Kidney (tissue), 14 donors: Measurements from ENCODE around the gene SERPINB8. TPM values are rescaled to one million over a fixed set of nuclear protein-coding genes. Genes with fewer than 3 reads are reported as not detected.

ENCODE experiments used
- DNase-seq, 5 donors: peaks; one replicate each; pipeline ENCODE4 v3.0.0-alpha.2; 2013 to 2020
- FAIRE-seq: peaks from 2 replicates; lab custom pipeline; 2012; peaks lifted over from hg19 to GRCh38; lab: Jason Lieb, UNC
- H3K27ac ChIP-seq, 2 donors: one replicate each; pipeline ENCODE4 v1.7.0; 2013; ENCODE audit warnings: low read depth in 2 of 2, low read length in 2 of 2, inconsistent platforms in 1 of 2
- H3K27me3 ChIP-seq: one replicate; pipeline ENCODE4 v1.7.1; 2013; ENCODE audit warnings: low read length, inconsistent platforms; ENCODE audit not compliant: control insufficient read depth, insufficient read depth
- H3K36me3 ChIP-seq, 3 donors: one replicate each; pipeline versions ENCODE4 v1.7.0 to v1.7.1; 2013; ENCODE audit warnings: low read length in 3 of 3, control low read depth in 1 of 3, inconsistent platforms in 1 of 3; ENCODE audit not compliant: insufficient read depth in 3 of 3, control insufficient read depth in 2 of 3
- H3K4me1 ChIP-seq, 3 donors: one replicate each; pipeline versions ENCODE4 v1.7.0 to v1.7.1; 2013; ENCODE audit warnings: low read length in 3 of 3, inconsistent platforms in 1 of 3, low read depth in 1 of 3; ENCODE audit not compliant: control insufficient read depth in 2 of 3, insufficient read depth in 2 of 3
- H3K4me3 ChIP-seq, 3 donors: one replicate each; pipeline versions ENCODE4 v1.7.0 to v1.8.1; 2013; ENCODE audit warnings: low read length in 3 of 3, control low read depth in 1 of 3, inconsistent platforms in 1 of 3
- H3K9ac ChIP-seq, 3 donors: one replicate each; pipeline versions ENCODE4 v1.7.0 to v1.7.1; 2013; ENCODE audit warnings: low read length in 3 of 3, control low read depth in 1 of 3, inconsistent platforms in 1 of 3
- H3K9me3 ChIP-seq, 3 donors: one replicate each; pipeline versions ENCODE4 v1.7.0 to v1.7.1; 2013; ENCODE audit warnings: low read length in 3 of 3, control low read depth in 1 of 3, inconsistent platforms in 1 of 3; ENCODE audit not compliant: control insufficient read depth in 2 of 3, insufficient read depth in 1 of 3
- intact Hi-C: fragments of 100-400 bp; cut with DNase I; formaldehyde crosslinking; loops from one replicate; pipeline ENCODE4 v1.11.1; 2022
- polyA plus RNA-seq: library from polyadenylated mRNA; stranded (reverse); fragments of 350-450 nt; fragmentation: Illumina TruSeq; extraction: RNeasy Lipid Tissue Mini Kit (QIAGEN cat#74804); gene quantifications from one replicate; pipeline ENCODE4 v1.2.3, GENCODE V29; 2014; ENCODE audit warnings: low read depth, low replicate concordance; ENCODE audit not compliant: insufficient read depth
- total RNA-seq: library from RNA; stranded (reverse); fragmentation: NEBNext Ultra II Directional; extraction: Animal tissue kit (Norgen Biotek cat#: 25700); gene quantifications from one replicate; pipeline ENCODE4 v1.2.1, GENCODE V29; 2021
- TF ChIP-seq, protein P1 (sequence below): IDR thresholded peaks from 3 replicates; pipeline ENCODE4 v1.5.1; 2012; ENCODE audit warnings: mild to moderate bottlenecking, moderate library complexity, borderline replicate concordance; ENCODE audit not compliant: insufficient read depth; ENCODE audit errors: extremely low read depth
- donor health status: control.
- donor health status: control.
- donor health status: control.
- donor health status: control.
- donor health status: control.
- donor health status: DM: yes; HTN: yes; CAD: no.
- donor health status: Normal renal cell carcinoma (clear cell type).

Gene SERPINB8
- total and polyA plus RNA-seq, 2 donors from 2014 or later, result 1.9 to 18.1 TPM

DNA sequence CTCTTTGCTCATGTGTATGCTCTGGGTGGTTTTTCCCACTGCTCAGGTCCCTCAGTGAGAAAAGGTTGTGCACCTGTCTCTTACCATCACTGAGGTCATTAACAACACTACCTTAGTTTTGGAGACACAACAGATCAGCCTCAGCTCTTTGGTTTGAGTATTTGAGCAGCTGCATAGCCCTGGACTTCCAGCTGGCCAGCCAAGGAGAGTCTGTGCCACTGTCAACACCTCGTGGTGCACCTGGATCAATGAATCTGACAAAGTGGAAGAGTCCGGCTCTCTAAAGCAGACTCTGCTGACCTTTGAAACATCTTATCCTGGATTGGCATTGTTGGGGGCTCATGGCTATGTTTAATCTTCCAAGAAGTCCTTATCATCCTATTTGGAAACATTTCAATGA is 30.0 kb downstream of the SERPINB8 start:
- Histone ChIP-seq H3K4me3 (no peak overlapping the region), H3K36me3 (no peaks in the 10 kb centered on the region), H3K4me1 (no peaks in the 10 kb centered on the region), H3K27me3 (no peaks in the 10 kb centered on the region), H3K9me3 (peaks cover 0 to 6% (median 0%) of the 10 kb centered on the region in 3 donors), H3K27ac (no peak overlapping the region), H3K9ac (no peak overlapping the region)
- DNase-seq (no peak), FAIRE-seq (no peak)
- TF ChIP-seq, protein P1, sequence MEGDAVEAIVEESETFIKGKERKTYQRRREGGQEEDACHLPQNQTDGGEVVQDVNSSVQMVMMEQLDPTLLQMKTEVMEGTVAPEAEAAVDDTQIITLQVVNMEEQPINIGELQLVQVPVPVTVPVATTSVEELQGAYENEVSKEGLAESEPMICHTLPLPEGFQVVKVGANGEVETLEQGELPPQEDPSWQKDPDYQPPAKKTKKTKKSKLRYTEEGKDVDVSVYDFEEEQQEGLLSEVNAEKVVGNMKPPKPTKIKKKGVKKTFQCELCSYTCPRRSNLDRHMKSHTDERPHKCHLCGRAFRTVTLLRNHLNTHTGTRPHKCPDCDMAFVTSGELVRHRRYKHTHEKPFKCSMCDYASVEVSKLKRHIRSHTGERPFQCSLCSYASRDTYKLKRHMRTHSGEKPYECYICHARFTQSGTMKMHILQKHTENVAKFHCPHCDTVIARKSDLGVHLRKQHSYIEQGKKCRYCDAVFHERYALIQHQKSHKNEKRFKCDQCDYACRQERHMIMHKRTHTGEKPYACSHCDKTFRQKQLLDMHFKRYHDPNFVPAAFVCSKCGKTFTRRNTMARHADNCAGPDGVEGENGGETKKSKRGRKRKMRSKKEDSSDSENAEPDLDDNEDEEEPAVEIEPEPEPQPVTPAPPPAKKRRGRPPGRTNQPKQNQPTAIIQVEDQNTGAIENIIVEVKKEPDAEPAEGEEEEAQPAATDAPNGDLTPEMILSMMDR, result no peak
- intact Hi-C loops, result no loop called here

DNA sequence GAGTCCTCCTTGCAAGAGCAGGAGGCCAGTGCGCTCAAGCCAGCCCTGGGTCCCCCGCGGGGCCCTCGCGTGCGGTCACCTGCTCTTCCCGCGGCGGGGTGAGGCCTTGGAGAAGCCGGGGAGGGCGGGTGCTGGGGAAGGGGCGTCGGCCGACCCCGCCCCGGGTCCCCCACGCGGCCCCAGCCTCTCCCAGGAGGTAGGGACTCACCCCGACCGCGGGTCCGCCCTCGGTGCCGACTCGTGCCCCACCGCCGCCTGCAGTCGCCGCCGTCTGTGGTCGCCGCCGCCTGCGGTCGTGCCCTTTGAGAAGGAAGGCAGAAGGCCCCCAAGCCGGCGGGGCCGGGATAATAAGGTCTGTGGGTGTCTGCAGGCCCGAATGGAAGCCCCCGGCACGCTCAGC is 32.7 kb downstream of the SERPINB8 start:
- no peaks in the 10 kb centered on the region for H3K36me3 ChIP-seq
- no peaks in the 10 kb centered on the region for H3K27me3 ChIP-seq
- no peak overlapping the region for H3K9ac ChIP-seq
- TF ChIP-seq, protein P1, result no peak
- intact Hi-C loops, result no loop called here
- H3K27ac ChIP-seq, result no peak overlapping the region
- no peaks in the 10 kb centered on the region for H3K9me3 ChIP-seq
- DNase-seq, result no peak
- no peaks in the 10 kb centered on the region for H3K4me1 ChIP-seq
- FAIRE-seq, result no peak
- no peak overlapping the region for H3K4me3 ChIP-seq

DNA sequence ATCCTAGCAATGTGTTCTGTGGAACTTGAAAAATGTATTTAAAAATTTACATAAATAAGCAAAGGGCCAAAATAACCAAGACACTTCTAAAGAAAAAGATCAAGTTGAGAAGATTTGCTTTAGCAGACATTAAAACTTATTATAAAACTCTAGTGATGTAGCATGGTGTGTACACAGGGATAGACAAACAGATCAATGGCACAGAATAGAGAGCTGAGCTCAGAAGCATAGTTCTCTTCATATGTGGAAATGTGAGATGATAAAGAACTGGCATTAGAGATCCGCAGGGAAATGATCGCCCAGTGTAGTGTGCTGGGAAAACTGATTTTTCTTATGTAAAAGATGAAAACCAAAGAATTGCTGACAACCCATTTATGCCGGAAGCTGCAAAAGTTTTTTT is 39.4 kb downstream of the SERPINB8 start:
- no peak overlapping the region for H3K27ac ChIP-seq
- no peaks in the 10 kb centered on the region for H3K36me3 ChIP-seq
- H3K27me3 ChIP-seq, result no peaks in the 10 kb centered on the region
- H3K9ac ChIP-seq, result no peak overlapping the region
- intact Hi-C loops, result no loop called here
- DNase-seq, result no peak
- no peaks in the 10 kb centered on the region for H3K4me1 ChIP-seq
- TF ChIP-seq, protein P1, result no peak
- H3K9me3 ChIP-seq, result no peaks in the 10 kb centered on the region
- no peak for FAIRE-seq
- H3K4me3 ChIP-seq, result no peak overlapping the region

DNA sequence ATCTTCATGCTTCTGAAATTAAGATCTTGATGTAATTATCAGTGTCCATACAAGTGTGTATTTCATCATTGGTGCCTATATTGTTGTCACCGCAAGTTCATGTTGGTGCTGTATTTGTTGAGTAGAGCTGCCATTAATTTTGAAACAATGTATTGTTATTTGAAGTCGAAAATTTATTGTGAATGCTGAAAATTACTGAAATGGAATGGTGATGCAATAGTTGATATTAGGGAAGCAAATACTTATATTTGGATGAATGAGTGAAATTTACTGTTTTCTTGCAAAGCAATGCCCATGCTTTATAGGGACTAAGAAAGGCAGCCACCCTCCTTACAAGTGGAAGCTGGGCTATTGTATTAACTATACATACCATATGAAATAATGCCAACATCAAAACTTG is 41.6 kb downstream of the SERPINB8 start:
- Histone ChIP-seq H3K9me3 (no peaks in the 10 kb centered on the region), H3K4me3 (no peak overlapping the region), H3K36me3 (no peaks in the 10 kb centered on the region), H3K9ac (no peak overlapping the region), H3K27me3 (no peaks in the 10 kb centered on the region), H3K27ac (no peak overlapping the region), H3K4me1 (no peaks in the 10 kb centered on the region)
- DNase-seq (no peak), FAIRE-seq (no peak)
- TF ChIP-seq, protein P1, result no peak
- intact Hi-C loops, result no loop called here
